Thymus (tissue), 11 donors: ENCODE measurements around the gene NCCRP1. TPM values are rescaled to one million over a fixed set of nuclear protein-coding genes. Genes with fewer than 3 reads are reported as not detected.

Experiments used
- DNase-seq, 9 donors: peaks; one replicate each; pipeline ENCODE4 v3.0.0-alpha.2; 2013; ENCODE audit warnings: low spot score in 9 of 9, low read depth in 6 of 9, missing footprints in 1 of 9
- H3K27ac ChIP-seq, 2 donors: one replicate each; pipeline ENCODE4 v1.5.1; 2013; ENCODE audit warnings: control low read depth in 1 of 2, low read depth in 1 of 2, low read length in 1 of 2, mild to moderate bottlenecking in 1 of 2, moderate library complexity in 1 of 2
- H3K27me3 ChIP-seq, 2 donors: one replicate each; pipeline ENCODE4 v1.5.1; 2013; ENCODE audit warnings: low read length in 1 of 2; ENCODE audit not compliant: control insufficient read depth in 2 of 2, insufficient read depth in 1 of 2
- H3K36me3 ChIP-seq, 2 donors: one replicate each; pipeline ENCODE4 v1.5.1; 2013; ENCODE audit warnings: low read length in 1 of 2, mild to moderate bottlenecking in 1 of 2, moderate library complexity in 1 of 2; ENCODE audit not compliant: control insufficient read depth in 2 of 2, insufficient read depth in 2 of 2
- H3K4me1 ChIP-seq, 2 donors: one replicate each; pipeline ENCODE4 v1.5.1; 2013; ENCODE audit warnings: low read length in 2 of 2; ENCODE audit not compliant: control insufficient read depth in 2 of 2, insufficient read depth in 2 of 2
- H3K4me3 ChIP-seq, 2 donors: one replicate each; pipeline ENCODE4 v1.5.1; 2013; ENCODE audit warnings: low read length in 2 of 2, control low read depth in 1 of 2, mild to moderate bottlenecking in 1 of 2
- H3K9me3 ChIP-seq, 2 donors: one replicate each; pipeline ENCODE4 v1.5.1; 2013; ENCODE audit warnings: low read length in 1 of 2, mild to moderate bottlenecking in 1 of 2; ENCODE audit not compliant: control insufficient read depth in 2 of 2, insufficient read depth in 1 of 2
- WGBS: extraction: QIAGEN DNeasy Blood & Tissue Kit; methylation state at CpG from one replicate; pipeline ENCODE4 v1.1.7; 2013; 5-methylcytosine and 5-hydroxymethylcytosine counted together
- polyA plus RNA-seq: library from polyadenylated mRNA; stranded (reverse); fragments of 200-250 nt; gene quantifications from one replicate; pipeline ENCODE4 v1.2.3, GENCODE V29; 2013
- total RNA-seq: library from RNA; stranded (reverse); fragments of 120-200 nt; gene quantifications from one replicate; pipeline ENCODE4 v1.2.4, GENCODE V29; 2013
- donor health status: healthy.

Gene NCCRP1
- total and polyA plus RNA-seq, 2 donors = 2.1 to 13.2 TPM

- Histone ChIP-seq H3K9me3 (no peaks in the 10 kb centered on the region), H3K4me1 (peaks cover 2 to 25% of the 10 kb centered on the region in 2 donors), H3K27ac (no peak overlapping the region), H3K4me3 (no peak overlapping the region), H3K27me3 (no peaks in the 10 kb centered on the region), H3K36me3 (peaks cover 0 to 3% of the 10 kb centered on the region in 2 donors)
- DNase-seq = no peak
- 89% methylated on average over 11 of the region's 11 CpGs for WGBS
Measured at GRCh38 chr19:39154629-39155100, 42.1 kb upstream of the NCCRP1 start.

DNA sequence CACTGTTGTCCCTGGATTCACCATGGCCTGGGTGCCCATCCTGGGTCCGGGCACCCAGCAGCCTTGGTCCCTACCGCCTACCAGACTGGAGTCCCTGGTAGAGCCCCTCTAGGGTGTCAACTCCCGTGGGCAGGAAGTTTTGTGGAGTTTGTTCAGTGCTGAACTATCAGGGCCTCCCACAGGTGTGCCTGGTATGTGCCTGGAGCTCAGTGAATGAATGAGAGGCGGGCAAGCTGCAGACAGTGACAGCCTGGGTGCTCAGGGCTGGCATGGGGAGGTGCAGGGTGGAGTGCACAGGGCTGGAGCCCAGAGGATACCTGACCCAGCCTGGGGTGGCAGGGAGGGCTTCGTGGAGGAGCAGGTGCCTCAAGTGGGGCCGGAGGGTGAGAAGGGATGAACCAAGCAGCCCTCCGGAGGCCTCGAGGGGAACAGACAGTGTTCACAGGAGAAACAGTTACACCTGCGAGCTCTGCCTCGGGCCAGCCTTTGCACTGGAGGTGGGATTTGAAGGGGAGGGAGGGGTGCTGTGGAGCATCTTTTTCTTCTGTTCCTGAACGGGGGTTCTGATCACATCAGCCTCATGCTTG lies 41.6 kb upstream of the NCCRP1 start:
- no peaks in the 10 kb centered on the region for H3K27me3 ChIP-seq
- 91% methylated on average over 11 of the region's 11 CpGs for WGBS
- H3K36me3 ChIP-seq = peaks cover 0 to 5% of the 10 kb centered on the region in 2 donors
- no peaks in the 10 kb centered on the region for H3K9me3 ChIP-seq
- H3K27ac ChIP-seq = no peak overlapping the region
- DNase-seq = no peak
- H3K4me1 ChIP-seq = peaks cover 2 to 25% of the 10 kb centered on the region in 2 donors
- H3K4me3 ChIP-seq = no peak overlapping the region

GRCh38 chr19:39155741-39156140 lies 41.0 kb upstream of the NCCRP1 start:
- no peak for DNase-seq
- peaks cover 2 to 25% of the 10 kb centered on the region in 2 donors for H3K4me1 ChIP-seq
- no peak overlapping the region for H3K4me3 ChIP-seq
- 95% methylated on average over 15 of the region's 15 CpGs for WGBS
- H3K27ac ChIP-seq = no peak overlapping the region
- H3K27me3 ChIP-seq = no peaks in the 10 kb centered on the region
- no peaks in the 10 kb centered on the region for H3K9me3 ChIP-seq
- H3K36me3 ChIP-seq = peaks cover 0 to 6% of the 10 kb centered on the region in 2 donors

DNA sequence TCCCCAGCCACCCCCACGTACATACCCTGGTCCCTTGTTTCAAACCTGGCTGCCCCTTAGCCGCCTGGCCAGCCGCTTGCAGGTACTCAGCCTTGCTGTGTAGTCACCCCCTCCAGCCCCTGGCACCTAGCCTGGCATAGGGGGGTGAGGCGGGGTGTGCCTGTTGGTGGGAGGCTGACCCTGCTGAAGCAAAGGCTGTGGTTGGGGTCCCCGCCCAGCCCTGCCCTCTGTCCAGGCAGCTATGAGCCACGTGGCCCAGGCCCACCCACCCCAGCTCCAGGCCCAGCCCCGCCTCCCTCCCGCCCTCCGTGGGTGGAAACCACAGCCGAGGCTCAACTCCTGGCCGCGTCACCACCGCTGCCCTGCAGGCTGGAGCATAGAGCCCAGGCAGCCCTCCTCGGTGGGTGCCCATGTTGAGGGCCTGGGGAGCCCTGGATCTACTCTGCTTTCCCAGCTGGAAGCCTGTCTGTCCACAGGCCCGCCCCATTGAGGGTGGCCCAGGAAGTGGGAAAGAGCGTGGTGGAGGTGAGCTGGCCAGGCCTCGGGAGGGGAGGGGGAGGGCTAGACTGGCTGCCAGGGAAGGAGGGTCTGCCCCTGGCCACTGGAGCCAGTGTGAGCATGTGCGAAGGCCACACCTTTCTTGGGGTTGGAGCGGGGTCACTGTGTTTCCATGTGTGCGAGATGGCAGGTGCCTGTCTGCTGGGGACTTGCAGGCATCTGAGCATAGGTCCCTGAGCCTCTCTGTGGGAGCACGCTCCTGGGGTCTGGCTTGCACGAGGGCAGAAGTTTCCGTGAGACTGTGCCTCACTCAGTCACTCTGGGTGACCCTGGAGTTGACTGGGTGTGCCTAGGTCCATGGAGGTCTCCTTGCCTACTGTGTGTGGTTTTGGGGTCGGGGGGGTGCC lies 40.2 kb upstream of the NCCRP1 start:
- DNase-seq = no peak
- no peak overlapping the region for H3K27ac ChIP-seq
- 76% methylated on average over 24 of the region's 24 CpGs for WGBS
- H3K4me3 ChIP-seq = no peak overlapping the region
- H3K4me1 ChIP-seq = peaks cover 0 to 20% of the 10 kb centered on the region in 2 donors
- H3K9me3 ChIP-seq = no peaks in the 10 kb centered on the region
- H3K27me3 ChIP-seq = no peaks in the 10 kb centered on the region
- H3K36me3 ChIP-seq = peaks cover 0 to 6% of the 10 kb centered on the region in 2 donors

DNA sequence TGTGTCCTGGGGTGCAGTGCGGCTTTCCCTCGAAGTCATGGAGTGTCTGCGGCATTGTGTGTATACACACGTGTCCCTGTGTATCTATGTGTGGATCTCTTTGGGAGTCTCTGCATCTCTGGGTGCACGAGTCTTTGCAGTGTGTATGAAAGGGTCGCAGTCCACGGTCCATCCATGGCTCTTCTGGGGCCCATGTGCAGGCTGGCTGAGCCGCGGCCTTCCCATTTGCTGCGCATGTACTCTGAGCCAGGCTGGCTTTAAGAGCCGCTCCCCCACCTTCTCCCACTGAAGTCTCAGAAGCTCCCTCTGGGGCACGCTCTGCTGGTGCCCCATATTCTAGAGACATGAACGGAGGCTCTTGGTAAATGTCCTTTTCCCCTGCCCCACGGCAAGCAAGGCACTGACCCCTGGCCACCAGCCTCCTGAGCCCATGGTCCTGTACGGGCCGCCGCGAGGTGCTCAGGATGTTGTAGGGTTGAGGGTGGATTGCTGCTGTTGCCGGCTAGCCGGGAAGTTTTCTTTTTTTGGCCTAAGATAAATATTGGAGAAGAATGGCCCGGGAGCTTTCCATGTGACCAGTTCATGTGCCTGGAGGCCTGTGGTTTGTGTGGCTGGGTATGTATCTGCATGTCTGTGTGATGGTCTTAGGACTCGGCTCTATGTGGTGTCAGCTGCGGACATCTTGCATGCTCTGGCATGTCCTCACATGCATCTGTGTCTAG lies 39.3 kb upstream of the NCCRP1 start:
- no peak overlapping the region for H3K4me3 ChIP-seq
- no peak overlapping the region for H3K27ac ChIP-seq
- no peaks in the 10 kb centered on the region for H3K27me3 ChIP-seq
- no peaks in the 10 kb centered on the region for H3K9me3 ChIP-seq
- H3K36me3 ChIP-seq = peaks cover 0 to 6% of the 10 kb centered on the region in 2 donors
- peaks cover 0 to 20% of the 10 kb centered on the region in 2 donors for H3K4me1 ChIP-seq
- WGBS = 95% methylated on average over 23 of the region's 23 CpGs
- DNase-seq = no peak

- 96% methylated on average over 15 of the region's 15 CpGs for WGBS
- no peak overlapping the region for H3K27ac ChIP-seq
- H3K36me3 ChIP-seq = peaks cover 0 to 6% of the 10 kb centered on the region in 2 donors
- no peaks in the 10 kb centered on the region for H3K27me3 ChIP-seq
- DNase-seq = no peak
- no peak overlapping the region for H3K4me3 ChIP-seq
- no peaks in the 10 kb centered on the region for H3K9me3 ChIP-seq
- peaks cover 0 to 20% of the 10 kb centered on the region in 2 donors for H3K4me1 ChIP-seq
Measured at GRCh38 chr19:39157997-39158389, 38.8 kb upstream of the NCCRP1 start.

DNA sequence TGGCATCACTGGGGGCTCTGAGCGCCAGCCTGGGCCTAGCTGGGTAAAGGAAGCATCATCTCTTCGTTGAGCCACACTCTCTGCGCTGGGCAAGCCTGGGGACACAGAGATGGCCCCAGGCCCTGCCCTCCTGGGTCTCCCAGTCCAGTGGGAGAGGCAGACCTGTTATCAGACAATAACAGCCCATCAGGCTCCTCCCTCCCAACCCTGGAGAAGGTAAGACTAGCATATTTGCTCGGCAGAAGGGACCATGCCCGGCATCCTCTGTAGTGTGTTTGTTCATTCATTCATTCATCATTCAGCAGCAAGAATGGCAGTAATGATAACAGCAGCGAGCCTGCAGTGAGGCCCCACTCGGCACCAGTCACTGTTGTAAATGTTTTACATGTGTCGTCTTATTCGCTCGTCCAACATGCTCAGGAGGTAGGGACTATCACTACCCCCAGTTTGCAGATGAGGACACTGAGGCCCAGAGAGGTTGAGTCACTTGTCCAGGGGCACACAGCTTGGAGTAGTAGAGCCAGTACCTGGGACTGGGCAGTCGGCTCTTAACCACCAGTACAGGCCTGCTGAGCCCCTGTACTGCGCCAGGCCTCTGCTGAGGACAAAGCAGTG lies 38.0 kb upstream of the NCCRP1 start:
- Histone ChIP-seq H3K27me3 (no peaks in the 10 kb centered on the region), H3K4me3 (no peak overlapping the region), H3K27ac (no peak overlapping the region), H3K9me3 (no peaks in the 10 kb centered on the region), H3K36me3 (peaks cover 0 to 6% of the 10 kb centered on the region in 2 donors), H3K4me1 (peaks cover 0 to 20% of the 10 kb centered on the region in 2 donors)
- WGBS = 98% methylated on average over 12 of the region's 12 CpGs
- DNase-seq = no peak

DNA sequence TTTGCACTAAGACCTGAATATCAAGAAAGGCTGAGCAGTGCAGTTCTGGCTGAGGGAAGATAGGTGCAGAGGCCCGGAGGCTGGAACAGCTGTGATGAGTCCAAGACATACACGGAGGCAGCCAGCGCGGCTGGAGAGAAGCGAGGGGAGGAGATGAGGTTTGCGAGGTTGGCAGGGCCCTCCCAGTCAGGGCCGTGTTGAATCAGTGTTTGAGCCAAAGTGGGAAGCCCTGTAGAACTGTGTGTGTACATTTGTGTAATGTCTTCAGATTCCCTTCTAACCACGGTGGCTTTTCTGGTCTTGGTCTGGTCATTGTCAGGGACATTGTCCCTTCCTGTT lies 36.3 kb upstream of the NCCRP1 start:
- H3K27me3 ChIP-seq = no peaks in the 10 kb centered on the region
- no peak overlapping the region for H3K27ac ChIP-seq
- 85% methylated on average over 8 of the region's 8 CpGs for WGBS
- H3K36me3 ChIP-seq = peaks cover 0 to 6% of the 10 kb centered on the region in 2 donors
- H3K4me3 ChIP-seq = no peak overlapping the region
- no peaks in the 10 kb centered on the region for H3K9me3 ChIP-seq
- H3K4me1 ChIP-seq = peaks cover 0 to 8% of the 10 kb centered on the region in 2 donors
- no peak for DNase-seq
